ENCODE measurements around the gene DNAJC1. TPM values are rescaled to one million over a fixed set of nuclear protein-coding genes. Genes with fewer than 3 reads are reported as not detected.
"Not testable (repeated sequence)": the region's sequence is repeated elsewhere in the genome, so short reads cannot be mapped to it uniquely, and the experiment has no call there.

The DNAJC1 gene
- total and polyA plus RNA-seq, 4 donors = 21.2 to 48.1 (median 32.5) TPM

GRCh38 chr10:21818416-21818815 lies 185.1 kb downstream of the DNAJC1 start:
- DNase-seq (ENCODE audit: low spot score); H3K27ac ChIP-seq (ENCODE audit: low read depth in 1 of 2, low read length in 2 of 2); H3K9ac ChIP-seq (ENCODE audit: low read depth in 1 of 2, low read length in 2 of 2); H3K9me3 ChIP-seq (ENCODE audit: control insufficient read depth in 4 of 4, low read length in 3 of 4); H3K4me1 ChIP-seq (ENCODE audit: control insufficient read depth in 4 of 4, insufficient read depth in 4 of 4, low read length in 3 of 4); H3K36me3 ChIP-seq (ENCODE audit: control insufficient read depth in 4 of 4, insufficient read depth in 3 of 4, low read depth in 1 of 4, low read length in 3 of 4); H3K4me3 ChIP-seq (ENCODE audit: low read depth in 1 of 3, low read length in 3 of 3); H3K27me3 ChIP-seq (ENCODE audit: control insufficient read depth in 4 of 4, insufficient read depth in 4 of 4, low read length in 3 of 4): not testable (repeated sequence)
- WGBS = 97% methylated on average over 7 of the region's 7 CpGs

- Histone ChIP-seq H3K27ac (ENCODE audit: low read depth in 1 of 2, low read length in 2 of 2) (no peak overlapping the region), H3K36me3 (ENCODE audit: control insufficient read depth in 4 of 4, insufficient read depth in 3 of 4, low read depth in 1 of 4, low read length in 3 of 4) (no peaks in the 10 kb centered on the region)
These were observed 188.7 kb downstream of the DNAJC1 start for GRCh38 chr10:21814866-21815265.

GRCh38 chr10:21813946-21814345 lies 189.6 kb downstream of the DNAJC1 start:
- WGBS = 88% methylated on average over 2 of the region's 2 CpGs
- TF ChIP-seq RXRA (IDR thresholded peaks at IDR 0.05) = no peak
- no peak for TF ChIP-seq REST (IDR thresholded peaks at IDR 0.05)
- TF ChIP-seq SP1 (IDR thresholded peaks at IDR 0.05) = no peak
- no peak for TF ChIP-seq RAD21 (IDR thresholded peaks at IDR 0.05)
- TF ChIP-seq EGR1 (IDR thresholded peaks at IDR 0.05; ENCODE audit: low read depth in 2 of 2) = no peak
- no peak for TF ChIP-seq YY1 (IDR thresholded peaks at IDR 0.05)
- TF ChIP-seq ATF3 (IDR thresholded peaks at IDR 0.05) = no peak
- TF ChIP-seq FOXA1 (IDR thresholded peaks at IDR 0.05) = no peak
- Histone ChIP-seq H3K9me3 (ENCODE audit: control insufficient read depth in 4 of 4, low read length in 3 of 4) (no peaks in the 10 kb centered on the region), H3K4me1 (ENCODE audit: control insufficient read depth in 4 of 4, insufficient read depth in 4 of 4, low read length in 3 of 4) (no peaks in the 10 kb centered on the region), H3K9ac (ENCODE audit: low read depth in 1 of 2, low read length in 2 of 2) (no peak overlapping the region), H3K27ac (ENCODE audit: low read depth in 1 of 2, low read length in 2 of 2) (no peak overlapping the region), H3K36me3 (ENCODE audit: control insufficient read depth in 4 of 4, insufficient read depth in 3 of 4, low read depth in 1 of 4, low read length in 3 of 4) (no peaks in the 10 kb centered on the region), H3K27me3 (ENCODE audit: control insufficient read depth in 4 of 4, insufficient read depth in 4 of 4, low read length in 3 of 4) (no peaks in the 10 kb centered on the region), H3K4me3 (ENCODE audit: low read depth in 1 of 3, low read length in 3 of 3) (no peak overlapping the region)
- DNase-seq (ENCODE audit: low spot score) = no peak

More at GRCh38 chr10:21814866-21815265, 188.7 kb downstream of the DNAJC1 start:
- TF ChIP-seq GABPA (IDR thresholded peaks at IDR 0.05 in 1 of 2, conservative IDR thresholded peaks at IDR 0.05 in 1 of 2) = no peak
- no peak for TF ChIP-seq YY1 (IDR thresholded peaks at IDR 0.05)
- no peak for TF ChIP-seq FOXA1 (IDR thresholded peaks at IDR 0.05)
- TF ChIP-seq JUND (IDR thresholded peaks at IDR 0.05) = no peak
- TF ChIP-seq RXRA (IDR thresholded peaks at IDR 0.05) = no peak
- no peak for TF ChIP-seq SP1 (IDR thresholded peaks at IDR 0.05)
- TF ChIP-seq NR2F2 (IDR thresholded peaks at IDR 0.05) = no peak
- no peak for TF ChIP-seq HNF4A (conservative IDR thresholded peaks at IDR 0.05)
- no peak for TF ChIP-seq HNF4G (IDR thresholded peaks at IDR 0.05)
- no peak for TF ChIP-seq ATF3 (IDR thresholded peaks at IDR 0.05)
- TF ChIP-seq MAX (IDR thresholded peaks at IDR 0.05) = no peak
- no peak for TF ChIP-seq REST (IDR thresholded peaks at IDR 0.05)
- no peak for TF ChIP-seq RAD21 (IDR thresholded peaks at IDR 0.05)
- DNase-seq (ENCODE audit: low spot score) = no peak
- H3K9ac ChIP-seq (ENCODE audit: low read depth in 1 of 2, low read length in 2 of 2) = no peak overlapping the region
- H3K4me1 ChIP-seq (ENCODE audit: control insufficient read depth in 4 of 4, insufficient read depth in 4 of 4, low read length in 3 of 4) = no peaks in the 10 kb centered on the region
- H3K4me3 ChIP-seq (ENCODE audit: low read depth in 1 of 3, low read length in 3 of 3) = no peak overlapping the region
- WGBS = 94% methylated on average over 2 of the region's 2 CpGs
- no peaks in the 10 kb centered on the region for H3K9me3 ChIP-seq (ENCODE audit: control insufficient read depth in 4 of 4, low read length in 3 of 4)
- H3K27me3 ChIP-seq (ENCODE audit: control insufficient read depth in 4 of 4, insufficient read depth in 4 of 4, low read length in 3 of 4) = no peaks in the 10 kb centered on the region

Data from liver (tissue), 9 donors.